ENCODE results near the gene ANKZF1. TPM values are rescaled to one million over a fixed set of nuclear protein-coding genes. Genes with fewer than 3 reads are reported as not detected.
A peak's percentile ranks its signal among the peaks of the same experiment; 100 is the strongest.

The ANKZF1 gene
- total and polyA plus RNA-seq, 10 of the 15 experiments (the other 5 are each of a cell fraction or from before 2014, with no cell fraction given): 3.1 to 104 (median 35.0) TPM

DNA sequence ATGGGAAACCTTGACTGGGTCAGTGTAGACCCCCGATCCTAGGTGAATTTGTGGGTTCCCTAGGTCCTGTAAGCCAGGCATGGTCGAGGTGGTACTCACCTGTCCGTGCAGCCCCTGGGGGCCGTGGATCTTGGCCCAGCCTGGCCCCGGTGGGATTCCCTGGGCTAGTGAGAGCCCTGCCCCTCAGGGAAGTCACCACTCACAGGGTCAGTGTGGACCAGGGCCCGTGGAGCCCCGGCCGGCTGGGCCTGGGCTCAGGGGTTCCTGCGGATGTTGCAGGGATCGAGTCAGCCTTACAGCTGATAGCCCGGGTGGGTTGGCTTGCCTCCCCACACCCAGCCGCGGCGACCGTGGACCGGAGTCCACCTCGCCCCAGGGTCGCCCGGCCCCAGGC lies 698 bp upstream of the ANKZF1 start:
- ChIA-PET SMC1A (ENCODE audit: uncharacterized antibody, unreplicated experiment) (interaction anchor here (2.2 to 2.7 kb wide), 4 partner anchors 10 to 22 kb away, joined by 8 to 22 read pairs (median 10); partner anchors contain the start of genes ABCB6, GLB1L, STK16 and TUBA4B), RAD21 (ENCODE audit: unreplicated experiment) (interaction anchor here (0.5 to 2.6 kb wide), 12 partner anchors 11 to 71 kb away, joined by 3 to 14 read pairs (median 4); partner anchors contain the start of genes ABCB6, GLB1L, STK16 and TUBA4A), CTCF (interaction anchor here (0.7 to 2.8 kb wide), 9 partner anchors 9 to 899 kb away, joined by 3 to 16 read pairs (median 6); partner anchors contain the start of gene ZFAND2B), POLR2A (interaction anchor here (0.6 to 3.5 kb wide), 14 partner anchors 8 to 343 kb away, joined by 3 to 45 read pairs (median 6); partner anchors contain the start of genes ABCB6, CNPPD1, DNAJB2 and DNPEP)
- TF ChIP-seq ASH2L (IDR thresholded peaks at IDR 0.05; ENCODE audit: borderline replicate concordance, low read depth) (0 out of 2 replicates have a peak, but pooled peaks have one; percentile 16), ZNF207 (IDR thresholded peaks at IDR 0.05; ENCODE audit: borderline replicate concordance) (no peak), ZNF274 (IDR thresholded peaks at IDR 0.05; ENCODE audit: insufficient read depth, insufficient read length) (no peak), POLR2AphosphoS5 (IDR thresholded peaks at IDR 0.05; ENCODE audit: low read length) (no peak), NR2F1 (conservative IDR thresholded peaks at IDR 0.05) (peak; percentile 50; the same call in 1 of the 2 replicates), MEF2B (IDR thresholded peaks at IDR 0.05; ENCODE audit: partially characterized antibody, poor library complexity, severe bottlenecking) (no peak), PBX3 (IDR thresholded peaks at IDR 0.05; ENCODE audit: insufficient replicate concordance, low read depth, low read length) (no peak), BMI1 (IDR thresholded peaks at IDR 0.05; ENCODE audit: borderline replicate concordance) (no peak)
- TF ChIP-seq, protein P1, sequence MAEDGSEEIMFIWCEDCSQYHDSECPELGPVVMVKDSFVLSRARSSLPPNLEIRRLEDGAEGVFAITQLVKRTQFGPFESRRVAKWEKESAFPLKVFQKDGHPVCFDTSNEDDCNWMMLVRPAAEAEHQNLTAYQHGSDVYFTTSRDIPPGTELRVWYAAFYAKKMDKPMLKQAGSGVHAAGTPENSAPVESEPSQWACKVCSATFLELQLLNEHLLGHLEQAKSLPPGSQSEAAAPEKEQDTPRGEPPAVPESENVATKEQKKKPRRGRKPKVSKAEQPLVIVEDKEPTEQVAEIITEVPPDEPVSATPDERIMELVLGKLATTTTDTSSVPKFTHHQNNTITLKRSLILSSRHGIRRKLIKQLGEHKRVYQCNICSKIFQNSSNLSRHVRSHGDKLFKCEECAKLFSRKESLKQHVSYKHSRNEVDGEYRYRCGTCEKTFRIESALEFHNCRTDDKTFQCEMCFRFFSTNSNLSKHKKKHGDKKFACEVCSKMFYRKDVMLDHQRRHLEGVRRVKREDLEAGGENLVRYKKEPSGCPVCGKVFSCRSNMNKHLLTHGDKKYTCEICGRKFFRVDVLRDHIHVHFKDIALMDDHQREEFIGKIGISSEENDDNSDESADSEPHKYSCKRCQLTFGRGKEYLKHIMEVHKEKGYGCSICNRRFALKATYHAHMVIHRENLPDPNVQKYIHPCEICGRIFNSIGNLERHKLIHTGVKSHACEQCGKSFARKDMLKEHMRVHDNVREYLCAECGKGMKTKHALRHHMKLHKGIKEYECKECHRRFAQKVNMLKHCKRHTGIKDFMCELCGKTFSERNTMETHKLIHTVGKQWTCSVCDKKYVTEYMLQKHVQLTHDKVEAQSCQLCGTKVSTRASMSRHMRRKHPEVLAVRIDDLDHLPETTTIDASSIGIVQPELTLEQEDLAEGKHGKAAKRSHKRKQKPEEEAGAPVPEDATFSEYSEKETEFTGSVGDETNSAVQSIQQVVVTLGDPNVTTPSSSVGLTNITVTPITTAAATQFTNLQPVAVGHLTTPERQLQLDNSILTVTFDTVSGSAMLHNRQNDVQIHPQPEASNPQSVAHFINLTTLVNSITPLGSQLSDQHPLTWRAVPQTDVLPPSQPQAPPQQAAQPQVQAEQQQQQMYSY (CRISPR knock-in tag; IDR thresholded peaks at IDR 0.05): no peak
- under 1% methylated on average over 19 of the region's 19 CpGs for WGBS (ENCODE audit: insufficient coverage, insufficient replicate concordance, low lambda C conversion rate, missing lambda C conversion rate)
- H3K36me3 ChIP-seq (ENCODE audit: control insufficient read depth in 2 of 2, insufficient read depth in 2 of 2, low read length in 1 of 2): peaks cover 6 to 27% of the 10 kb centered on the region in 2 experiments
- H4K20me1 ChIP-seq (ENCODE audit: control insufficient read depth, insufficient read depth): no peaks in the 10 kb centered on the region
- BruUV-seq (replicated peaks): no TSS peak
- H3K79me2 ChIP-seq (ENCODE audit: control insufficient read depth, insufficient read depth, low read length): peaks cover 44% of the 10 kb centered on the region
- peak overlapping the region; percentile 92 for H3K9ac ChIP-seq (ENCODE audit: control insufficient read depth, insufficient read depth, low read length)
- H3K27ac ChIP-seq (ENCODE audit: control insufficient read depth, insufficient read depth): peak overlapping the region; percentile 87
- intact Hi-C loops (cut with micrococcal nuclease; ENCODE audit: unreplicated experiment) (loop anchor here (1.0 to 2.0 kb wide), 2 partner anchors 24 to 50 kb away; partner anchors contain the start of genes DNAJB2, TUBA4A and TUBA4B), in situ Hi-C loops (cut with MboI) (no loop called here)
- DNase-seq (ENCODE audit: low read depth, low spot score) (no peak), FAIRE-seq (no peak), ATAC-seq (peak; percentile 32; the same call in 2 of the 3 replicates)
- peak overlapping the region; percentile 97 for H3K4me3 ChIP-seq
- H3K4me1 ChIP-seq (ENCODE audit: control insufficient read depth, insufficient read depth, low read length): peaks cover 15% of the 10 kb centered on the region
- no peaks in the 10 kb centered on the region for H3K9me3 ChIP-seq (replicated peaks; ENCODE audit: control insufficient read depth, insufficient read depth, low read length)
- no peaks in the 10 kb centered on the region for H3K27me3 ChIP-seq (replicated peaks in 1 of 2; ENCODE audit: control insufficient read depth in 2 of 2, insufficient read depth in 2 of 2, low read length in 1 of 2)
- peak overlapping the region; percentile 98 for H2AFZ ChIP-seq (ENCODE audit: control insufficient read depth, low read depth, low read length)
- peak overlapping the region; percentile 38 for H3K4me2 ChIP-seq (ENCODE audit: control insufficient read depth, insufficient read depth)
